ENCODE data around the gene C3orf20.

- TF ChIP-seq POLR2AphosphoS5 (IDR thresholded peaks at IDR 0.05; ENCODE audit: low read depth) (no peak), CTCF (conservative IDR thresholded peaks at IDR 0.05; ENCODE audit: low read depth in 2 of 2) (no peak), EZH2phosphoT487 (IDR thresholded peaks at IDR 0.05; ENCODE audit: unreplicated experiment) (no peak), ETS1 (IDR thresholded peaks at IDR 0.05) (no peak), JUNB (IDR thresholded peaks at IDR 0.05; ENCODE audit: unreplicated experiment) (no peak)
Observed at GRCh38 chr3:14765060-14765400, 90.1 kb downstream of the C3orf20 start.
